NAMALWA (cell line): ENCODE data around the gene FADD.
A peak's percentile ranks its signal among the peaks of the same experiment; 100 is the strongest.
"Not testable (repeated sequence)": the region's sequence is repeated elsewhere in the genome, so short reads cannot be mapped to it uniquely, and the experiment has no call there.

Experiments used
- DNase-seq: peaks from one replicate; pipeline ENCODE4 v3.0.0-alpha.2; 2015; ENCODE audit warnings: low spot score

The FADD gene

GRCh38 chr11:70182266-70182665, 20.8 kb upstream of the FADD start:
- DNase-seq, result no peak

- DNase-seq, result no peak
Measured at GRCh38 chr11:70183032-70183431, 20.1 kb upstream of the FADD start.

GRCh38 chr11:70183483-70184176, 19.5 kb upstream of the FADD start:
- no peak for DNase-seq

- DNase-seq, result no peak
Measured at GRCh38 chr11:70184396-70184795, 18.7 kb upstream of the FADD start.

- DNase-seq, result no peak
Measured at GRCh38 chr11:70185348-70186055, 17.6 kb upstream of the FADD start.

- no peak for DNase-seq
Measured at GRCh38 chr11:70186420-70186819, 16.7 kb upstream of the FADD start.

GRCh38 chr11:70186936-70187335, 16.2 kb upstream of the FADD start:
- no peak for DNase-seq

DNA sequence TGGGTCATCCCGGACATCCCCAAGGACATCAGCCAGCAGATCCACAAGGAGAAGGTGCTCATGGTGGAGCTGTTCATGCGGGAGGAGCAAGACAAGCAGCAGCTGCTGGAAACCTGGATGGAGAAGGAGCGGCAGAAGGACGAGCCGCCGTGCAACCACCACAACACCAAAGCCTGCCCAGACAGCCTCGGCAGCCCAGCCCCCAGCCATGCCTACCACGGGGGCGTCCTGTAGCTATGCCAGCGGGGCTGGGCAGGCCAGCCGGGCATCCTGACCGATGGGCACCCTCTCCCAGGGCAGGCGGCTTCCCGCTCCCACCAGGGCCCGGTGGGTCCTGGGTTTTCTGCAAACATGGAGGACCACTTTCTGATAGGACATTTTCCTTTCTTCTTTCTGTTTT, 15.3 kb upstream of the FADD start:
- no peak for DNase-seq

DNA sequence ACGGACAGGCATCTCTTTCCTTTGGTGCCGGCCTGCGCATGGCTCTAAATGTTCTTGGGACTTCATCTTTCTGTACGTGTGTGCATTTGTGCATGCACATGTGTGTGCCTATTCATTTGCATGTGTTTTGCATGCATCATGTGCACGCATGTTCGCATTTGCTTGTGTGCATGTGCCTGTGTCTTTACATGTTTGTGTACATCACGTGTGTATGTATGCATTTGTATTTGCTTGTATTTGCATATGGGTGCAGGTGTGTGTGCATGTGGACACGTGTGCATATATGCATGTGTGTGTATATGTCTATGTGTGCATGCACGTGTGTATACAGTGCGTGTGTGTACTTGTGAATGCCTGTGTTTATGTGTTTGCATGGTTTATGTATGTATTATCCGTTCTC, 13.5 kb upstream of the FADD start:
- no peak for DNase-seq

DNA sequence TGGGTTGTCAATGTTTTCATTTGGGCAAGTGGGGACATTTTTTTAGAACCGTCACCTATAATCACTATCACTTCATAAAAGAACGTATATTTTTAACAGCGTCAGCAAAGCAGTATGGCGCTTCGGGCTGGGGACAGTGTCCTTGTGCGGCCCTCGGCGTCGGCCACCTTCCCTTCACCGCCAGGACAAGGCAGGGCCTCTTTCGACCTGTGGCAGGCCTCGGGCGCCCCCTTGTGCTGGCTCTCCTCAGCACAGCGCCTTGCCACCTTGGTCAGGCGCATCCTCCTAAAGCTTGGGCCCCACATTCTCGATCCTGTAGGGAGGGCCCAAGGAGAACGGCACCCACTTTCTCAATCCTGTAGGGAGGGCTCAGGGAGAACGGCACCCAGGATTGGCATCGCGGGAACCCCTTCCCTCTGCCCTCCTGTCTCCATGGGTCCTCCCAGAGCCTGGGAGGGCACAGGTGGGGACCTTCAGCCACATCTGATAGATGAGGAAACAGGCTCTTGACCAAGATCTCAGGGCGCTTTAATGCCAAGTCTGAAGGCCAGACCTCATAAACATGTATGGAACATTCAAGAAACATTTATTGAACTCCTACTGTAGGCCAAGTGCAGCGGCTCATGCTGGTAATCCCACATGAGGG, 11.5 kb upstream of the FADD start:
- peak; percentile 38 for DNase-seq

DNA sequence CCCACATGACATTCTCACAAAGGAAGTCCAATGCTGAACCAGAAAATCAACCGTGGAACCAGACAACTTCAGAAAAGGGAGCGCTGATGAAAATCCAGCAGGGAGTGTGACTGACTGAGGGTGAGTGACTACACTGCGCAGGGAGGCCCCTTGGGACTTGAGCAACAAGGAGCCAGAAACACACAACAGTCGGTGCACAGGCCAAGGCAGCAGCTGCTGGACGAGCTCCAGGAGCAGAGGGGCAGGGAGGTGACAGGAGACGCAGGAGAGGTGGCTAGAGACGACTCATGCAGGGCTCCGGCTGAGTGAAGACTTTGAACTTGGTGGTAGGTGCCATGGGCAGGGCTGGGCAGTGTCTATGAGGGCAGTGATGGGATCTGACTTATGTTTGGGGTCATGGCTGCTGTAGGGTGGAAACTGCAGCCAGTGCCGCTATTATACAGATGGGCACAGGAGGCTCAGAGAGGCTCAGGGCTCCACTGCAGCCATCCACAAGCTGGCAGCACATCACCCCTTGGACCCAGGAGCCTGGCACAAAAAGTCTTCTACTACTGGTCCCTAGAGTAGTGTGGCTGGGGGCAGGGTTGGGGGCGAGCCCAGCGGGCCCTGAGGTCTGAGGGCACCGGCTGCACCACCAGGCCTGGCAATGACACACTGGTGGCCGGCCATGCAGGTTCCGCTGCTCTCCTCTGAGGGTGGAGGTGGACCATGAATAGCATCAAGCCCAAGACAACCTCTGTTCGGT, 10.3 kb upstream of the FADD start:
- DNase-seq, result no peak

DNA sequence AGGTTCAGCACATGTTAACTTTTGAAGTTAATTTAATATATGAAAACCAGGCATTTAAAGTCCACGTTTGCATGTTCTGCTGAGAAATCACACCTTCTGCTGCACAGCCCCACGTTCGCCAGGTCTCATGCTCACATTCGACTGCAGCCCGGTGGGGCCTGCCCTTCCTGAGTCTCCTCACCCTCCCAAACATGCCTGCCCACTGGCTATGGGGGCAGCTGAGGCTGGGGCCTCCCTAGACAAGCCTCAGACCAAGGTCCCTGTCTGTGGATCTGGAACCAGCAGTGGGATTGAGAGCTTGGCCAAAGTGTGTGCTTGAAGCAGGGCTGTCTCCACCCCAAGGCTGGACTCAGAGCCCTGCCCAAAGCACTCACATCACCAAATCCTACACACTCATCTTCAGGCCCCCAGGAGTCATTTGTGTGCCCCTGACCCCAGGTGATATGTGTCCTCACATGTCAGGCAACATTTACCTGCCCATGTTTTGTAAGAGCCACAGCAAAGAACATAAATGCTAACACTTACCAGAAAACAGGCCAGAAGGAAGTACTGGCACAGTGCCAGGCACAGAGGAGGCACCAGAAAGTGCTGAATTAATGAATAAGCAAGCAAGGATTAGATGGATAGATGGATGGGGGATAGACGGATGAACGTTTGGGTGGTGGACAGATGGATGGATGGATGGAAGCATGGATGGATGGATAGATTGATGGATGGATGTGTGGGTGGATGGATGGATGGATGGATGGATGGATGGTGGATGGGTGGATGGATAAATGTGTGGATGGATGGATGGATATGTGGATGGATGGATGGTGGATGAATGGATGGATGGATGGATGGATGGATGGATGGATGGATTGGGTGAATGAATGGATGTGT, 9.4 kb upstream of the FADD start:
- DNase-seq, result no peak

DNA sequence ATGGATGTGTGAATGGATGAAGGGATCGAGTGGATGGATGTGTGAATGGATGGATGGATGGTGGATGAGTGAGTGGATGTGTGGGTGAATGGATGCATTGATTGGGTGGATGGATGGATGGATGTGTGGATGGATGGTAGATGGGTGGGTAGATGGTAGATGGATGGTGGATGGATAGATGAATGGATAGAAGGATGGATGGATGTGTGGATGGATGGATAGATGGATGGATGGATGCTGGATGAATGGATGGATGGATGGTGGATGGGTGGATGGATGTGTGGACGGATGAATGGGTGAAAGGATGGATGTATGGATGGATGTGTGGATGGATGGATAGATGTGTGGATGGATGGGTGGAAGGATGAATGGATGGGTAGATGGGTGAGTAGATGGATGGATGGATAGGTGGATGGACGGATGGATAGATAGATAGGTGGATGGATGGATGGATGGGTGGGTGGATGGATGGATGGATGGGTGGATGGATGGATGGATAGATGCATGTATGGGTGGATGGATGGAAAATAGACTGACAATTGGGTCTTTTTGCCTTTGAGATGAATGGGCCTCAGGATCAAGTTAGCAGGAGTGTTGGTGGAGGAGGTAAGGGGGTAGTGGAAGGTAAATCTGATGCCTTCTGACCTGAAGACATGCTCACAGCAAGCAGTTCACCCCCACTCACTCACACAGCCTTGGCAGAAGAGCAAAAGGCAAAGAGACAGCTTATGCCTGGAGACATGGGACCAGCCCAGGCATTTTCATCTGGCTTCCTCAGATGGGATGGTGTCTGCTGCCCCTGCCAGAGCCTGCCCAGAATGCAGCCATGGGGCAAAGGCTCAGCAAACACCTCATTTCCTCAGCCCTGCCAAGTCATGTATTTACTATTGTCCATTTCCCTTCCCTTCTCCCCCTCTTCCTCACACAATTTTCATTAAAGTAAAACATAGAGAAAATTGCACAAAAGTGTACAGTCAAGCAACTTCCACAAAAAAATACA, 8.0 kb upstream of the FADD start:
- DNase-seq, result no peak

DNA sequence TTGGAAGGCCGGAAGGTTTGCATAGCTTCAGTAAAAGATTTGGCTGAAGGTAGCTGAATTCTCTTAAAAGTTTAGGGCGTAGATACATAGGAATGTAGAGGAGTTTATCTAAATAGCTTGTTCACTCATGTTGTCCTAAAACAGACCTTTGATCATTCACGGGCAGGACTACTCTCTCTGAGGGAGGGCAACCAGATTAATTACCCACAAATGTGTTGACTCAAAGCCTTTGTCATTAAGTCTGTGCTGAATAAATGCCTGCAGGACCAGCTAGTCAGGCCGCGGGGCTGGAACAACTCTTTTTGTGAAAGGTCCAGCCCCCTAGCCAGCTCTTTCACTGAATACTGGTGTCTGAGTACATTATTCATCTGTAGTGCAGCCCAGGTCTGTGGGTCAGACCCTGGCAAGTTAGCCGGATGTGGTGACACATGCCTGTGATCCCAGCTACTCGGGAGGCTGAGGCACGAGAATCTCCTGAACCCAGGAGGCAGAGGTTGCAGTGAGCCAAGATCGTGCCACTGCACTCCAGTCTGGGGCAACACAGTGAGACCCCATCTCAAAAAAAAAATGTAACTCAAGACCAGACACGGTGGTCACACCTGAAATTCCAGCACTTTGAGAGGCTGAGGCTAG, 2.8 kb upstream of the FADD start:
- no peak for DNase-seq

DNA sequence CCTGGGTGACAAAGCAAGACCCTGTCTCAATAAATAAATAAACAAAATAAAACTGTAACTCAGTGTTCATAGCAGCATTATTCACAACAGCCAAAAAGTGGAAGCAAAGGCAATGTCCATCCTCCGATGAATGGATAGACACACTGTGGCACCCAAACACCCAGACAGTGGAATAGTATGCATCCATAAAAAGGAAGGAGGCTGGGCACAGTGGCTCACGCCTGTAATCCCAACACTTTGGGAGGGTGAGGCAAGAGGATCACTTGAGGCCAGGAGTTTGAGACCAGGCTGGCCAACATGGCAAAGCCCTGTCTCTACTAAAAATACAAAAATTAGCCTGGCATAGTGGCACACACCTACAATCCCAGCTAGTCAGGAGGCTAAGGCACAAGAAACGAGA, 2.0 kb upstream of the FADD start:
- not testable (repeated sequence) for DNase-seq

DNA sequence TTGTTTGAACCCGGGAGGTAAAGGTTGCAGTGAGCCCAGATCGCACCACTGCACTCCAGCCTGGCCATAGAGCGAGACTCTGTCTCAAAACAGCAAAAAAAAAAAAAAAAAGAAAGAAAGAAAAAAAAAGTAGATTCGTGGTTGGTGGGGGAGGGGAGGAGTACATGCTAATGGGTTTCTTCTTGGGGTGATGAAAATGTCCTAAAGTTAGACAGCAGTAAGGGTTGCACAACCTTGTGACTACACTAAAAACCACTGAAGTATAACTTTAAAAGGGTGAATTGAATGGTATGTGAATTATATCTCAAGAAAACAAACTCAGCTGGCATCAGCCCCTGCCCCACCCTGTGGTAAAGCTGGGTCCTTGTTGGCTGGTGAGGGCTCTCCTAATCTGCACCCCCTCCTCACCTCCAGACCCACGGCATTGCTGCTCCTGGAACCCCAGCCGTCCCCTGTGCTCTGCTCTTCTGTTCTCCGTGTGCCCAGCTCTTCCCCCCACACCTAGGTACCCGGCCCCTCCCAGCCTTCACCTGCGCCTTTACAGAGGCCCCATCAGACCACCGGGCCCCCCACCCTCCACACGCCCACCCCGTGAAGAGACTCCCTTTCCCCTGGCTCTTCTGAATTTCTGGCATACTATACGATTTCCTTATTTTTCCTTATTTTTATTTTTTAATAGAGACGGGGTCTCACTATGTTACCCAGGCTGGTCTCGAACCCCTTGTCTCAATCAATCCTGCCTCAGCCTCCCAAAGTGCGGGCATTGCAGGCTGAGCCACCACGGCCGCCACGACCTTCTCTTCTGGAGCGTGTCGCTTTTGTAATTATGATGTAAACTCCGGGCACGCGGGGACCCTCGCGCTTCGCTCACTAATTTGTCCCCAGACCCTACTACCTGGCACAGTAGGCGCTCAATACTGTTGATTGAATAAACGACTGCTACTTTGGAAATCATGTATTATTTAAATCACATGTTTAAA, 924 bp upstream of the FADD start:
- DNase-seq, result peak; percentile 26

DNA sequence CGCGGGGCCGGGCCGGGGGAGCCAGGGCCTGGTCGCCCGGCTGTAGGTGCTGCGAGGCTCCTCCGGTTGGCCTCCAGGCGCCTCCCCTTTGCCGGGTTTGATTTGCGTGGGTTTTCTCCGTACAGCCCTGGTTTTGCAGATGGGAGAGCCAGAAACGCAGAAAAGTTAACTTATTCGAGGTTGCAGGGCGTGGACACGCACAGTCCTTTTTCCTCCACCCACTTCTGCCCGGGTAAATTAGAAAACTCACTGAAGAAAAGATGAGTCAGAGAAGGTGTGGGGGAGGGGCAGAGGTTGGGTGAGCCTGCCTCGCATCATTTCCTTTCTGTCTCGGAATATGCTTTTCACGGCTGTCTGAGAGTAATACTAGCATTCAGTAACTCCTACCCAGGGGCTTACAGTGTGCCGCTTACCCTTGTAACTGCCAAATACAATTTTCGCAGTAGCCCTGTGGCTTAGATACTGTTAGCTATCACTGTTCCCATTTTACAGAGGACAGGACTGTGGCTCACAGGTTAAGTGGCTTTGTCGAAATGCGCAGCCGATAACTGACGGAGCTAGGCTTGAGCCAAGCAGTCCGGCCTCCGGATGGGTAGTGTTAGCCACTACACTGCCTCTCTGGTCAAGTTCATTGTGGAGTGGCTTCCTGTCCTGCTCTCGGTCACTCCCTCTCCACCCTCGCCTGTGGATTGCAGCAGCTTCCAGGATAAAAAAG, 812 bp downstream of the FADD start:
- peak; percentile 66 for DNase-seq

GRCh38 chr11:70204466-70204799, 1.3 kb downstream of the FADD start:
- no peak for DNase-seq
